ENCODE data around the gene ACP6.
"Not testable (repeated sequence)": the region's sequence is repeated elsewhere in the genome, so short reads cannot be mapped to it uniquely, and the experiment has no call there.

The ACP6 gene

DNA sequence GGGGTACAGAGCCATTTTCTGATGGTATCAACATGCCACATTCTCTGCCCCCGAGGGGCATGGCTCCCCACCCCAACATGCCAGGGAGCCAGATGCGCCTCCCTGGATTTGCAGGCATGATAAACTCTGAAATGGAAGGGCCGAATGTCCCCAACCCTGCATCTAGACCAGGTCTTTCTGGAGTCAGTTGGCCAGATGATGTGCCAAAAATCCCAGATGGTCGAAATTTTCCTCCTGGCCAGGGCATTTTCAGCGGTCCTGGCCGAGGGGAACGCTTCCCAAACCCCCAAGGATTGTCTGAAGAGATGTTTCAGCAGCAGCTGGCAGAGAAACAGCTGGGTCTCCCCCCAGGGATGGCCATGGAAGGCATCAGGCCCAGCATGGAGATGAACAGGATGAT lies 50.6 kb downstream of the ACP6 start:
- no peak for DNase-seq

DNA sequence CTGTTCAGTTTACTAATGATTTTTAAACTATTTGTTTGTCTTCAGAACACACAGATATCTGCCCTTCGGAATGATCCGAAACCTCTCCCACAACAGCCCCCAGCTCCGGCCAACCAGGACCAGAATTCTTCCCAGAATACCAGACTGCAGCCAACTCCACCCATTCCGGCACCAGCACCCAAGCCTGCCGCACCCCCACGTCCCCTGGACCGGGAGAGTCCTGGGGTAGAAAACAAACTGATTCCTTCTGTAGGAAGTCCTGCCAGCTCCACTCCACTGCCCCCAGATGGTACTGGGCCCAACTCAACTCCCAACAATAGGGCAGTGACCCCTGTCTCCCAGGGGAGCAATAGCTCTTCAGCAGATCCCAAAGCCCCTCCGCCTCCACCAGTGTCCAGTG lies 51.6 kb downstream of the ACP6 start:
- DNase-seq, result no peak

DNA sequence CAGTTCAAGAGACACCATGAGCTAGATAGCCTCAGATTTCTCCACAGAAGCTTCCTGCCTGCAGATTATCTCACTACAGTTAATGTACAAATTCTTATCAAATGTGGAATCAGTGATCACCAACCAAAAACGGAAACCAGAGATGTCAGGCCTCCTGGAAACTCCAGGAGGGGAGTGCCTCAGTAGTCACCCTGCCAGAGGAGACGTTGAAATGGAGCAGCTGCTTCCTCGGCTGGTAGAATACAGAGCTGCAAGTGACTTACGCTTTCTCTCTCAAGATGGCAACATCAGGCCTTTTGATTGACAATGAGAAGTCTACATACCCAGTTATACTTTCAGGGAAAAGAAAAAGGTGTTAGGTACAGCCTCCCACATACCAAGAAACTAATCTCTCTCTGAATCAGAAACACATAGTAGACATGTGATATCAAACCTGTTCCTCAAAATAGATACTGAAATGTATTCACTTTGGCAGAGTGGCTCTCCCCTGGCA lies 52.2 kb downstream of the ACP6 start:
- DNase-seq, result peak; percentile 63

DNA sequence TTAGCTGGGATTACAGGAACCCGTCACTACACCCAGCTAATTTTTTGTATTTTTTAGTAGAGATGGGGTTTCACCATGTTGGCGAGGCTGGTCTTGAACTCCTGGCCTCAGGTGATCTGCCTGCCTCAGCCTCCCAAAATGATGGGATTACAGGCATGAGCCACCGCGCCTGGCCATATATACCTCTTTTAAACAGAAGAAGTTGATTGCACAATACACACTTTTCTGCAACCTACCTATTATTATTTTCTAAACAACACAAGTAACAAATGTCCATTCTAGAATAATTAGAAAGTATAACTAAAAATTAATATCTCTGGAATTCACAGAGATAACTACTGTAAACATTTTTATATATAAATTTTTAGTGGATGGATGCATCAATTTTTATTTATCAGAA lies 55.4 kb downstream of the ACP6 start:
- not testable (repeated sequence) for DNase-seq

DNA sequence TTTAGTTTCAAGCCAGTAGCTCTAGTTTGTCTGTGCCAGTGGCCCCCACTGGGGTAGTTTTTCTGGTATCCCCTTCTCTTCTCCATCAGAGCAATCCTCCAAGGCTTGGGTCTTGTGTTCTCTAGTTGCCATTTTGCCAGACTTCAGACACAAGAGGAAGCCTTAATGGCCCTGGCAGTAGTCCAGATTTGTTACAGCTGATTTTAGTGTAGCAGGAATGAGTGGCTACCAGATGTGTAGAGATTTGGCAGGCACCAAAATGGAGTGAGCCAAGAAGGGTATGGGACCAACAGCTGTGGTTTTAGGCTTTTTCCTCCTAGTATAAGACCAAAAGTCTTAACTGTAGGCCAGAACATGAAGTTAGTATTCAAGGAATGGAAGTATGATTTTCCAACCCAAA lies 56.8 kb downstream of the ACP6 start:
- no peak for DNase-seq

DNA sequence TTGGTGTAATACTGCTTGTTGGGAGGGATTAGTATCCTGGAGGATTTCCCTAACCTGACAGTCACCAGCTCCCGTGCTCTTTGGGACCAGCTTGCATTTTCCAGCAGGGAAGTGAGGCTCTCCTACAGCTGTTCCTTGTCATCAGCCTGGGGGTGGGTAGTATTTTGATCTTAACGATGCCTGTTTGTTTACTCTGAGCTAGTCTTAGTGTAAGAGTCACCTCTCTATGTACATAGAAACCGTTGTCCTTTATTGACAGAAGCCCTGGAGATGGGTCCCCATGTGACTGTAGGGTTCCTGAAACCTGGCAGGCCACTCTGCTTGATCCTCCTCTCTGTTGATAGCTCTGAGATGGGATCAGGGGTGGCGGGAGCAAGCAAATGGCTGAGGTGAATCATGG lies 58.0 kb downstream of the ACP6 start:
- no peak for DNase-seq

DNA sequence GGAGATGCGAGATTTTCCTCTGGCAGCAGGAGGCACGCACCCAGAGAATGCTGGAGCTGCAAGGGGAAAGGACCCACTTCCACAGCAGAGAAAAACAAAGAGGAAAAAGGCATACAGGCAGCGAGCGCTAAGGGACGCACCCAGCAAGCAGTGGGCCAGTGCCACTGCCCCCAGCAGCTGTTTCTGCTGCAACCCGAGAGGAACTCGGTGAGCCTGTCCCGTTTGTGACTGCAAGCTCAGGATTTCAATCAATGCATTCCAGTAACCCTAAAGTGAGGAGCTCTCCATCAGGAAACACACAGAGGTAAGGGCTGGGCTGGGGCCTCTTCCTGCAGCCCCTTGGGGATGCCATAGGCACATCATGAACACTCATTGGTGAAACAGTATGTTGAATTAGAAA lies 58.7 kb downstream of the ACP6 start:
- DNase-seq, result no peak

DNA sequence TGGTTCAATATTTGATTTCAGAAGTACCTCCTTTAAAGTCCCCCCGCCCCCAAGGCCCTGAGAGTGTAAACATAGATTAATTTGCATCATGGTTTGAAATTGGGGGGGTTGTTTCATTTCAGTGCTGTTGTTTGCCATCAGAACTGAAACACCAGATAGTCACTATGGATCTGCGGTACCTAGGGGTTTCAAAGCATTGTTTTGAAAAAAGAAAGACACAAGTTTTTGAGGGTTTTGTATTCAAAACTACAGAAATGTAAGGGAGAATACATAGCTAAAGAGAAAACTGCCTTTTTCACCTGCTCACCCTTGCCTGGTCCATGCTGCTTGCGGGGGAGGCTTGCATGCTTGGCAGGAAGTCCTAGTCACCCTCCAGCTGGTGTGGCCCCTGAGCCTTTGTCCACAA lies 59.3 kb downstream of the ACP6 start:
- no peak for DNase-seq

DNA sequence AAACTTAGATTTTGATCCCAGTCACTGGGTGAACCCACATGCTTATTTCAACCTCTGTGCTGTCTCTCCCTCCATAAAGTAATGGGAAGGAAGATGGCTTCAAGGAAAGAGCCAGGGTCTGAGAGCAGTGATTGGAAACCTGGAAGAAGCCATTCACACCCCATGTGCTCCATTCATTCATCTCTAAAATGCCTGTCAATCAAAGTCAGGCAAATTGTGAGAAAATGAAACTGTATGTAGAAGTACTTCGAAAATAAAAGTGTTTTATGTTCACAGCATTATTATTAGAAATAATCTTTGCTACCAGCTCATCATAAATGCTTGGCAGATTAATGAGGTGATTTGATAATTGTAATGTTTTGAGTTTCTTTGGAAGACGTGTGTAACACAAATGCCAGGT lies 61.0 kb downstream of the ACP6 start:
- DNase-seq, result no peak

DNA sequence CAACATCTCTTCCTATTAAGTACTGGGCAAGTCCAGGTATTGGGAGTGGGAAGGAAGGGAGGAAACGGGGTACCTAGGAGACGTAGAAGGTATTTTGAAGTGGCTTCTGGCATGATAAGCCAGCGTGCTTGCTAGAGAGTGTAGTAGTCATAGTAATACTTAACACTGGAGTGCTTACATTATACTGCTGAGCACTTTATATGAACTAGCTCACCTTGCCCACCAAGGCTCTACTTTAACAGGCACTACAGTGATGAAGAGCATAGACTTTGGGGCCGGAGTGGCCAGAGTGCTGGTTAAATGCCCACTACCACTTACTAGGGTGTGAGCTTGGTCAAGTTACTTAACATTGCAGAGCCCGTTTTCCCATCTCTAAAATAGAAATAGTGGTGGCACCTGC lies 61.7 kb downstream of the ACP6 start:
- no peak for DNase-seq

DNA sequence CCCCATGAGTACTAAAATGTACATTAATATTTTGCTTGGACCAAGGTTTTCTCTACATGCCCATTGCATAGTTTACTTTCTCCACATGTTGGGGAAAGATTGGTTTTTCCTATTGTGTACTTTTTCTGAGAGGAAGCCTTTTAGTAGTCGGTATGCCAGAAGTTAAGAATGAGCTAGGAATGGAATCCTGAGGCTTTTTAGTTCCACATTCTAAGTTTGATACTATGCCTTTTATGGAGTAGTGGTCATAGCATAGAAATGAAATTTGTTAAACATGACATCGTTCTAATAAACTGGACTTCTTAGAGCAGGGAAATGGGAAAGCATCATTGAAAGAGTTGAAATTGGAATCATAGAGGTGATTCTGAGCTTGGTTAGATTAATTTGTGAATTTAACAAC lies 64.7 kb downstream of the ACP6 start:
- no peak for DNase-seq

DNA sequence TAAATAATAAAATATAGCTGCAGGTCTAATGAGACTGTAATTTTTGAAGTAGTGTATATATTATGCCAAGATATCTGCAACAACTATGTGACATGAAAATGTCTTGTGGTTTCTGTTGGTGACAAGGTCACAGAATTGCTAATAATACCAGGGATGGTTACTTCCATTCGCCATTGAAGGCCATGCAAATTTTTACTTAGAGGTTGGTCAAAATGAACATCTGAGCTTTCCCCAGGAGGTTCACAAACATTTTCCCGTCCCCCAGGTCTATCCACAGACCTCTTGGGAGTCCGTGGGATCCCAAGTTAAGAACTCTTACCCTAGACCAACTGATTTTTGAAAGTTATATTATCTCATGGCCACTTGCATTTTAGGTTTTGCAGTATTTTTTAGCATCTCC lies 66.3 kb downstream of the ACP6 start:
- DNase-seq, result no peak

DNA sequence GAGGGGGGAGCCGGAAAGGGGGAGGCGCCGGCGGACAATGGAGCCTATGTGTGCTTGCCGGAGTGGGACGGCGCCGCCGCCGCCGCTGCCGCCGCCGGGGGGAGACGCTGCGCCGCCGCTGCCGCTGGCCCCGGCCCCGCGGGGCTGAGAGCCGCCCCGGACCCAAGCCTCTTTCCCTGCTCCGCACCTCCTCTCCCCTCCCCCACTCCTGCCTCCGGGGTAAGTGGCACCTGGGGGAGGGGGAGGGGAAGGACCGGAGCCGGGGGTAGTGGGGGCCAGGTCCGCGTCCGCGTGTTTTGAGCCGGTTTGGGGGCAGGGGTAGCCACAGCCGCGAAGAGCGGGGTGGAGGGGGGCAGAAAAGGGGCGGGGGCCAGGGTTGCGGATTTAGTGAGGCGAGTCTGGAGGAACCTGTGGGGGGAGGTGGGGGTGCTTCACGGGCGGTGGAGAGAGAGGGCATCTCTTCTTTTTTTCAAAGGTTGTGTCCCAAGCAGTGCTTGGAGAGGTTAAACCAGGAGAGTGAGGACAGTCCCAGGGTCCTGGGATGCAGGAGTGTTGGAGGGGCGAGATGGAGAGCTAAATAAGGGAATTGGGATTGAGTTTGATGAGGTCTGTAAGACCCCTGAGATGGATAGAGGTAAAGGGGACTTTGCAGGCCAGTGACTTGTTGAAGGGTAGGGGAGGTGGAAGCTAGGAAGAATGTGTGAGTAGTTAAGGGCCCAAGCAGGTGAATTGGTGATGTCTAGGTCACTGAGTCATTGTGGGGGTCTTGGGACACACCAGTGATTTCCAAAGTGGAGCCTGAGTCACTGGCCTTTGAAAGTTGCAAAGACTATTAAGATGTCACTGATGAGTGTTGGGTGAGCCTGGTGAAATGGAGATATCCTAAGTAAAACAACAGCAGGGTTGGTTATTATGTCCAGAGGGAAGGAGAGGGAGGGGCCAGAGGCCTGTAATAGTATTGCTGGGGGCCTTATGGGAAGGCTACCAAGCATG lies 69.9 kb downstream of the ACP6 start:
- peak; percentile 21 for DNase-seq

DNA sequence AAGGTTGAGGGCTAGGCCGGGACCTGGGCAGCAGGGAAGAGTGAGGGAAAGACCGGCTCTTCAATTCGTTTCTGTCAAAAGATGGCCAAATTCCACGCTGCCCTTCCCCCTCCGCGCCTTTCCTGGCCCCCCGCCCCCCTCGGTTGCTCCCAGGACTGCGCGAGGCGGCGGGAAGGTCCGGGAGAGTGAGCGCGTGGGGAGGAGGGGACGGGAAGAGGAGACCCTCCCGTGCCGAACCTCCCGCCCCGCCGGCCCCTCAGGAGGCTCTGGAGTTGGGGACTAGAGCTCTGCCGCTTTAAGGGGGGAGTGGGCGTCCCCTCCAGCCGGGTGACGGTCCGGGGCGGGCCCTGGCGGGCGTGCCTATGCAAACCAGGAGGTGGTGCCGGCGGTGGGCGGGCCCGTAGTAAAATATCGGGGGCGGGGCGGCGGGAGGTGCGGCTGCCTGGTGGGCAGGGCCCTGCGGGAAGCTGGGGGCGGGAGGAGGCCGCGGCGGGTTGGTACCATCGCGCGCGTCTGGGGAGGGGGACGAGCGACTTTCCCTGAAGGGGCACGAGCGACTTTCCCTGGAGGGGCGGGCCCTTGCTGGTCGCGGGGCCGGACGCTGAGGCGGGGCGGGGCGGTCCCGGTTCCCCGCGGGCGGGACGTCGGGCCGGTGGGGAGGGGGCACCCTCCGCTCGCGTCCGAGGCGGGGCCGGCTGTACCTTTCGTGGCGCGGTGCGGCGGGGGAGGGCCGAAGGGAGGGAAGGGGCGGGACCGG lies 70.8 kb downstream of the ACP6 start:
- peak; percentile 95 for DNase-seq

DNA sequence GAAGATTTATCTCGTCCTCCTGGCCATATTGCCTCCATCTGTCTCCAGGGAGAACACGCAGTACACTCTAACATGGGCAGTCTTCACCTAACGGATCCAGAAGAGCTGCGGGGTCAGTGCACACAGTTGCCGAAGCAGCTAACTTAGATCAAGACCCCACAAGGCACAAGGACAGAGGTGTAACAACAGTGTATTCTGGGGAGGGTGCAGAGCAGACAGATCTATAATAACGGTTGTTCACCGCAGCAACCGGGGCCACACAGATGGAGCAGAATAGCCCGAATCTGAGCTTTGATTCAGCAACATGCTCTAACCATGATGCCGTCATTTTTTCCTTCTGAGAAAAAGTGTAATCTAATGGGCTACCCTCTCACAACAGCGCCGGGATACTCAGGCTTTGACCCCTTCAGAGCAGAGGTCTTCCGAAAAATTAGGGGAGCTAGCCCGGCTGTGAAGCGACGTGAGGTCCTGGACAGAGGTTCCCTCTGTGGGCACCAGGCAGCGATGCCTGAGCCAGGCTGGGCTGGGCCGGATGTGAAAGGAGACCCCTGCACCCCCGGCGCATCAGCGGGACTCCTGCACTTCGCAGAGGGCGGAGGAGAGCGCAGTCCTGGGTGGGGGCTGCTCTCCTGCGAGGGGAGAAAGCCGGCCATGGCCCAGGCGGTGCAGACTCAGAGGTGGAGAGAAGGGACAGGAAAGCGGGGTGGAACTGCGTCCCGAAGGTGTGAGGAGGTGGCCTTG lies 71.5 kb downstream of the ACP6 start:
- DNase-seq, result peak; percentile 20

DNA sequence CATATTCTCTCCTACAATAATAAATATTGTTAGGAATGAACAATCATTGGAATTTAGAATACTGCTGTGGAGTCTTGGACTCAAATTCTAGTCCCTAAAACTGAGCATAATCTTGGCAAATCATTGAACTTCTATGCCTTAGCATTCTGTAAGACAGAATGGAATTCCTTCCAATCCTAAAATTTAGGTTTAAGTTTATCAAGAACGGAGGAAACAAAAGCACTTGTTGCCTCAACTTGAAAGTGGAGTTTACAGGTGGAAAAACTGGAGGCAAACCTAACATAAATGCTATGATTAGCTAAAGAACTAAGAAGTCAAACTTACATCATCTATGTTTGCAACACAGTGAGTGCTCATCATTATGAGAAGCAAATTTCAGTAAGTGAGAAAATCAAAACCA lies 73.3 kb downstream of the ACP6 start:
- no peak for DNase-seq

All from activated CD4-positive, alpha-beta T cell treated with anti-CD3 and anti-CD28 coated beads, Interleukin-2, amount 50 U/mL, for 16 hours (primary cell).